ENCODE data around the gene ARL5C. TPM values are rescaled to one million over a fixed set of nuclear protein-coding genes. Genes with fewer than 3 reads are reported as not detected.
A peak's percentile ranks its signal among the peaks of the same experiment; 100 is the strongest.

Gene ARL5C
- total RNA-seq, 2 donors from 2014 or later: 0.27 TPM; not detected in 1

- peaks cover 11 to 18% of the 10 kb centered on the region in 2 donors for H3K4me1 ChIP-seq (ENCODE audit: control insufficient read depth in 1 of 2, low read depth in 2 of 2)
- no peaks in the 10 kb centered on the region for H3K27me3 ChIP-seq (replicated peaks; ENCODE audit: insufficient read depth)
- no peak for TF ChIP-seq CTCF (IDR thresholded peaks at IDR 0.05)
- peak overlapping the region; percentile 83 to 91 for H3K27ac ChIP-seq
- H3K9me3 ChIP-seq: no peaks in the 10 kb centered on the region
- H3K4me3 ChIP-seq: peak overlapping the region; percentile 90
- H3K36me3 ChIP-seq: no peaks in the 10 kb centered on the region
- ATAC-seq (ENCODE audit: insufficient number of reproducible peaks, low FRiP score, low read depth): peak; percentile 68
- DNase-seq (ENCODE audit: low spot score): peak; percentile 64
Measured at GRCh38 chr17:39153599-39154051, 12.3 kb downstream of the ARL5C start.

GRCh38 chr17:39151943-39152818 is 13.8 kb downstream of the ARL5C start:
- Histone ChIP-seq H3K36me3 (no peaks in the 10 kb centered on the region), H3K9me3 (no peaks in the 10 kb centered on the region), H3K27me3 (replicated peaks; ENCODE audit: insufficient read depth) (no peaks in the 10 kb centered on the region), H3K27ac (peak overlapping the region in 1 of 2 donors; percentile 91), H3K4me3 (peak overlapping the region; percentile 90), H3K4me1 (ENCODE audit: control insufficient read depth in 1 of 2, low read depth in 2 of 2) (peaks cover 11 to 18% of the 10 kb centered on the region in 2 donors)
- no peak for TF ChIP-seq CTCF (IDR thresholded peaks at IDR 0.05)
- DNase-seq (ENCODE audit: low spot score) (no peak), ATAC-seq (ENCODE audit: insufficient number of reproducible peaks, low FRiP score, low read depth) (no peak)

GRCh38 chr17:39151150-39151942 is 14.6 kb downstream of the ARL5C start, which contains the start of gene PLXDC1:
Gene PLXDC1 (minus strand): TSS chr17:39151637. CDS start chr17:39151437, 200 bp downstream.
- no peak for TF ChIP-seq CTCF (IDR thresholded peaks at IDR 0.05)
- Histone ChIP-seq H3K4me3 (peak within 1 kb of the TSS; percentile 90), H3K4me1 (ENCODE audit: control insufficient read depth in 1 of 2, low read depth in 2 of 2) (peaks cover 11 to 18% of the 10 kb centered on the region in 2 donors), H3K27me3 (replicated peaks; ENCODE audit: insufficient read depth) (no peaks in the 10 kb centered on the region), H3K9me3 (no peaks in the 10 kb centered on the region), H3K27ac (no peak within 1 kb of the TSS), H3K36me3 (no peaks in the 10 kb centered on the region)
- DNase-seq (ENCODE audit: low spot score) (no peak), ATAC-seq (ENCODE audit: insufficient number of reproducible peaks, low FRiP score, low read depth) (no peak)

GRCh38 chr17:39150795-39151149 is 15.2 kb downstream of the ARL5C start:
- Histone ChIP-seq H3K27ac (no peak overlapping the region), H3K4me1 (ENCODE audit: control insufficient read depth in 1 of 2, low read depth in 2 of 2) (peaks cover 11 to 18% of the 10 kb centered on the region in 2 donors)
- ATAC-seq (ENCODE audit: insufficient number of reproducible peaks, low FRiP score, low read depth): no peak

More at GRCh38 chr17:39150795-39151149, 15.2 kb downstream of the ARL5C start:
- no peak for TF ChIP-seq CTCF (IDR thresholded peaks at IDR 0.05)
- H3K9me3 ChIP-seq: no peaks in the 10 kb centered on the region
- H3K4me3 ChIP-seq: peak overlapping the region; percentile 90
- H3K27me3 ChIP-seq (replicated peaks; ENCODE audit: insufficient read depth): no peaks in the 10 kb centered on the region
- DNase-seq (ENCODE audit: low spot score): no peak
- H3K36me3 ChIP-seq: no peaks in the 10 kb centered on the region

Measured in thoracic aorta (tissue), 2 donors.